Ishikawa (cell line): Measurements from ENCODE around the gene VPS4B.

ENCODE experiments used
- CEBPB ChIP-seq: IDR thresholded peaks from 2 replicates; pipeline ENCODE4 v1.6.1; 2012
- CREB1 ChIP-seq: IDR thresholded peaks from 2 replicates; pipeline ENCODE4 v1.6.1; 2012; ENCODE audit warnings: low read depth
- EGR1 ChIP-seq: IDR thresholded peaks from 2 replicates; pipeline ENCODE4 v1.6.1; 2012
- EP300 ChIP-seq: IDR thresholded peaks from 2 replicates; pipeline ENCODE4 v1.6.1; 2012; ENCODE audit warnings: borderline replicate concordance
- FOXM1 ChIP-seq: IDR thresholded peaks from 2 replicates; pipeline ENCODE4 v1.6.1; 2012; ENCODE audit warnings: low read depth, borderline replicate concordance
- MAX ChIP-seq: IDR thresholded peaks from 2 replicates; pipeline ENCODE4 v1.6.1; 2012
- NFIC ChIP-seq: IDR thresholded peaks from 2 replicates; pipeline ENCODE4 v1.6.1; 2012
- RAD21 ChIP-seq: IDR thresholded peaks from 2 replicates; pipeline ENCODE4 v1.6.1; 2012; ENCODE audit warnings: low read depth
- REST ChIP-seq: IDR thresholded peaks from 2 replicates; pipeline ENCODE4 v1.6.1; 2012; ENCODE audit warnings: low read depth, mild to moderate bottlenecking
- TAF1 ChIP-seq: IDR thresholded peaks from 2 replicates; pipeline ENCODE4 v1.6.1; 2012; ENCODE audit warnings: low read depth, mild to moderate bottlenecking
- TCF12 ChIP-seq: IDR thresholded peaks from 2 replicates; pipeline ENCODE4 v1.6.1; 2012; ENCODE audit warnings: low read depth
- TEAD4 ChIP-seq: IDR thresholded peaks from 2 replicates; pipeline ENCODE4 v1.6.1; 2012
- USF1 ChIP-seq: IDR thresholded peaks from 2 replicates; pipeline ENCODE4 v1.6.1; 2012
- YY1 ChIP-seq: IDR thresholded peaks from 2 replicates; pipeline ENCODE4 v1.6.1; 2012; ENCODE audit warnings: low read depth
- ZBTB7A ChIP-seq: IDR thresholded peaks from 2 replicates; pipeline ENCODE4 v1.6.1; 2012; ENCODE audit warnings: low read depth

The VPS4B gene

GRCh38 chr18:63465059-63465458 is 42.8 kb upstream of the VPS4B start:
- TF ChIP-seq YY1 = no peak
- TF ChIP-seq TCF12 = no peak
- TF ChIP-seq EGR1 = no peak
- TF ChIP-seq CREB1 = no peak
- no peak for TF ChIP-seq TEAD4
- TF ChIP-seq REST = no peak
- TF ChIP-seq ZBTB7A = no peak
- no peak for TF ChIP-seq CEBPB
- TF ChIP-seq USF1 = no peak
- no peak for TF ChIP-seq FOXM1
- TF ChIP-seq NFIC = no peak
- TF ChIP-seq RAD21 = no peak
- TF ChIP-seq MAX = no peak
- no peak for TF ChIP-seq EP300

- TF ChIP-seq NFIC (no peak), MAX (no peak), CREB1 (no peak), REST (no peak), TCF12 (no peak), TAF1 (no peak), EGR1 (no peak), RAD21 (no peak), EP300 (no peak), USF1 (no peak), YY1 (no peak), TEAD4 (no peak), FOXM1 (no peak), ZBTB7A (no peak)
These were observed 42.2 kb upstream of the VPS4B start for GRCh38 chr18:63464434-63464833.

- TF ChIP-seq TAF1 (no peak), RAD21 (no peak), ZBTB7A (no peak), YY1 (no peak), REST (no peak), FOXM1 (no peak), USF1 (no peak)
These were observed 38.1 kb upstream of the VPS4B start for GRCh38 chr18:63460414-63460813.

- no peak for TF ChIP-seq RAD21
- no peak for TF ChIP-seq REST
- no peak for TF ChIP-seq YY1
- TF ChIP-seq TEAD4 = no peak
- TF ChIP-seq ZBTB7A = no peak
- TF ChIP-seq CEBPB = no peak
- no peak for TF ChIP-seq FOXM1
- no peak for TF ChIP-seq EP300
These were observed 35.7 kb upstream of the VPS4B start for GRCh38 chr18:63457977-63458376.
